ENCODE results near the gene KIAA1958. TPM values are rescaled to one million over a fixed set of nuclear protein-coding genes. Genes with fewer than 3 reads are reported as not detected.
A peak's percentile ranks its signal among the peaks of the same experiment; 100 is the strongest.

KIAA1958 gene
- total and polyA plus RNA-seq, 8 donors, result 10.5 to 15.6 (median 14.2) TPM

- Histone ChIP-seq H3K4me1 (peaks cover 0 to 10% of the 10 kb centered on the region in 2 donors), H3K4me3 (no peak overlapping the region), H3K9me3 (no peaks in the 10 kb centered on the region), H3K27ac (no peak overlapping the region), H3K27me3 (no peaks in the 10 kb centered on the region), H3K36me3 (no peaks in the 10 kb centered on the region)
- no peak for TF ChIP-seq CTCF (IDR thresholded peaks at IDR 0.05)
- ATAC-seq (no peak), DNase-seq (no peak)
- intact Hi-C loops (cut with DNase I), result no loop called here
Observed at GRCh38 chr9:112531666-112532282, 45.1 kb downstream of the KIAA1958 start.

GRCh38 chr9:112532427-112532826 is 45.8 kb downstream of the KIAA1958 start:
- ATAC-seq, result peak; percentile 86
- DNase-seq, result peak in 2 of 4 donors; percentile 33 to 62
- TF ChIP-seq CTCF (IDR thresholded peaks at IDR 0.05), result no peak

GRCh38 chr9:112533660-112534059 is 47.0 kb downstream of the KIAA1958 start:
- ATAC-seq (no peak), DNase-seq (no peak)
- H3K9me3 ChIP-seq, result no peaks in the 10 kb centered on the region
- TF ChIP-seq CTCF (IDR thresholded peaks at IDR 0.05), result no peak
- H3K4me1 ChIP-seq, result peaks cover 0 to 10% of the 10 kb centered on the region in 2 donors
- no peaks in the 10 kb centered on the region for H3K36me3 ChIP-seq
- no peak overlapping the region for H3K27ac ChIP-seq
- intact Hi-C loops (cut with DNase I), result no loop called here
- H3K4me3 ChIP-seq, result no peak overlapping the region
- no peaks in the 10 kb centered on the region for H3K27me3 ChIP-seq

More at GRCh38 chr9:112532427-112532826, 45.8 kb downstream of the KIAA1958 start:
- H3K27me3 ChIP-seq, result no peaks in the 10 kb centered on the region
- no peaks in the 10 kb centered on the region for H3K36me3 ChIP-seq
- H3K27ac ChIP-seq, result no peak overlapping the region
- intact Hi-C loops (cut with DNase I), result no loop called here
- peaks cover 0 to 10% of the 10 kb centered on the region in 2 donors for H3K4me1 ChIP-seq
- no peak overlapping the region for H3K4me3 ChIP-seq
- H3K9me3 ChIP-seq, result no peaks in the 10 kb centered on the region

GRCh38 chr9:112535301-112535700 is 48.7 kb downstream of the KIAA1958 start:
- no peak overlapping the region for H3K27ac ChIP-seq
- DNase-seq (peak in 2 of 4 donors; percentile 57 to 75), ATAC-seq (no peak)
- no peak for TF ChIP-seq CTCF (IDR thresholded peaks at IDR 0.05)
- H3K9me3 ChIP-seq, result no peaks in the 10 kb centered on the region
- peaks cover 0 to 10% of the 10 kb centered on the region in 2 donors for H3K4me1 ChIP-seq
- H3K4me3 ChIP-seq, result no peak overlapping the region
- intact Hi-C loops (cut with DNase I), result no loop called here
- no peaks in the 10 kb centered on the region for H3K36me3 ChIP-seq
- no peaks in the 10 kb centered on the region for H3K27me3 ChIP-seq

GRCh38 chr9:112535811-112536210 is 49.2 kb downstream of the KIAA1958 start:
- TF ChIP-seq CTCF (IDR thresholded peaks at IDR 0.05), result no peak
- no peak for DNase-seq
- Histone ChIP-seq H3K4me3 (no peak overlapping the region), H3K27me3 (no peaks in the 10 kb centered on the region), H3K9me3 (no peaks in the 10 kb centered on the region), H3K4me1 (peaks cover 0 to 10% of the 10 kb centered on the region in 2 donors), H3K36me3 (no peaks in the 10 kb centered on the region), H3K27ac (no peak overlapping the region)
- intact Hi-C loops (cut with DNase I), result no loop called here
- no peak for ATAC-seq
